Stimulated activated CD8-positive, alpha-beta memory T cell treated with anti-CD3 and anti-CD28 coated beads, Interleukin-4, amount 100 ng/mL, for 24 hours (primary cell): ENCODE measurements around the gene TFDP2.
"Not testable (repeated sequence)": the region's sequence is repeated elsewhere in the genome, so short reads cannot be mapped to it uniquely, and the experiment has no call there.

ENCODE experiments used
- DNase-seq: peaks from one replicate; pipeline ENCODE4 v3.0.0-alpha.2; 2020; ENCODE audit warnings: low read depth

Gene TFDP2

GRCh38 chr3:141925677-141926076 is 223.7 kb downstream of the TFDP2 start:
- DNase-seq = not testable (repeated sequence)

- no peak for DNase-seq
Measured at GRCh38 chr3:141921316-141921715, 228.0 kb downstream of the TFDP2 start.

GRCh38 chr3:141920701-141921100 is 228.6 kb downstream of the TFDP2 start:
- DNase-seq = no peak

- no peak for DNase-seq
Measured at GRCh38 chr3:141915766-141916165, 233.6 kb downstream of the TFDP2 start.

GRCh38 chr3:141915016-141915415 is 234.3 kb downstream of the TFDP2 start:
- DNase-seq = no peak

GRCh38 chr3:141914311-141914710 is 235.0 kb downstream of the TFDP2 start:
- DNase-seq = no peak

GRCh38 chr3:141913150-141913811 is 236.1 kb downstream of the TFDP2 start:
- peak; percentile 7 for DNase-seq

- DNase-seq = not testable (repeated sequence)
Measured at GRCh38 chr3:141909986-141910385, 239.4 kb downstream of the TFDP2 start.

GRCh38 chr3:141909408-141909807 is 239.9 kb downstream of the TFDP2 start:
- no peak for DNase-seq

GRCh38 chr3:141905129-141905528 is 244.2 kb downstream of the TFDP2 start:
- no peak for DNase-seq

GRCh38 chr3:141904203-141904602 is 245.1 kb downstream of the TFDP2 start:
- no peak for DNase-seq

- no peak for DNase-seq
Measured at GRCh38 chr3:141901914-141902313, 247.4 kb downstream of the TFDP2 start.

GRCh38 chr3:141900343-141900742 is 249.0 kb downstream of the TFDP2 start:
- no peak for DNase-seq

GRCh38 chr3:141898908-141899307 is 250.4 kb downstream of the TFDP2 start:
- no peak for DNase-seq

- no peak for DNase-seq
Measured at GRCh38 chr3:141895731-141896130, 253.6 kb downstream of the TFDP2 start.

- DNase-seq = no peak
Measured at GRCh38 chr3:141894524-141895176, 254.7 kb downstream of the TFDP2 start.
